HepG2 (cell line): ENCODE measurements around the gene RERE. TPM values are rescaled to one million over a fixed set of nuclear protein-coding genes. Genes with fewer than 3 reads are reported as not detected.
A peak's percentile ranks its signal among the peaks of the same experiment; 100 is the strongest.

Source experiments
- ARNTL ChIP-seq: sonication (generic); formaldehyde crosslinking; IDR thresholded peaks from 2 replicates; pipeline ENCODE4 v1.4.0; 2020; ENCODE audit warnings: mild to moderate bottlenecking, missing genetic modification reagents
- BCL6 ChIP-seq: IDR thresholded peaks from 2 replicates; pipeline ENCODE4 v1.6.1; 2016; ENCODE audit warnings: missing genetic modification reagents, missing compliant biosample characterization
- ELF4 ChIP-seq: sonication (generic); formaldehyde crosslinking; IDR thresholded peaks from 2 replicates; pipeline ENCODE4 v1.5.0; 2020; ENCODE audit warnings: missing genetic modification reagents, mild to moderate bottlenecking, moderate library complexity, borderline replicate concordance
- ERF ChIP-seq: IDR thresholded peaks from 2 replicates; pipeline ENCODE4 v1.6.1; 2018; ENCODE audit warnings: missing biosample characterization, missing genetic modification reagents
- GATA4 ChIP-seq: sonication (generic); IDR thresholded peaks from 2 replicates; pipeline ENCODE4 v1.6.1; 2016; ENCODE audit warnings: antibody characterized with exemption, low read depth, borderline replicate concordance
- MAFK ChIP-seq, 2 experiments: IDR thresholded peaks in 1 of 2; conservative IDR thresholded peaks in 1 of 2; 2 replicates each; pipeline ENCODE4 v1.6.1; 2011; ENCODE audit warnings: improper control_type of control experiment in 2 of 2, low read length in 2 of 2
- NR2C2 ChIP-seq: sonication (generic); formaldehyde crosslinking; IDR thresholded peaks from 2 replicates; pipeline ENCODE4 v1.4.0; 2020; ENCODE audit warnings: missing genetic modification reagents, mild to moderate bottlenecking, moderate library complexity, borderline replicate concordance
- PTBP1 ChIP-seq: fragments of 200-400 bp; formaldehyde crosslinking; IDR thresholded peaks from 2 replicates; pipeline ENCODE4 v1.6.1; 2018; ENCODE audit warnings: low read length, low read depth; ENCODE audit not compliant: poor library complexity, severe bottlenecking
- RARA ChIP-seq: IDR thresholded peaks from 2 replicates; pipeline ENCODE4 v1.6.1; 2016; ENCODE audit warnings: missing genetic modification reagents, missing compliant biosample characterization
- RXRA ChIP-seq: sonication (generic); formaldehyde crosslinking; IDR thresholded peaks from 2 replicates; pipeline ENCODE4 v1.5.1; 2020; ENCODE audit warnings: missing genetic modification reagents
- TBX2 ChIP-seq: sonication (generic); formaldehyde crosslinking; IDR thresholded peaks from 2 replicates; pipeline ENCODE4 v1.5.0; 2020; ENCODE audit warnings: missing genetic modification reagents, mild to moderate bottlenecking, borderline replicate concordance
- ZFP1 ChIP-seq: IDR thresholded peaks from 2 replicates; pipeline ENCODE4 v1.6.1; 2016
- ZNF10 ChIP-seq: sonication (generic); formaldehyde crosslinking; IDR thresholded peaks from 2 replicates; pipeline ENCODE4 v1.4.0; 2020; ENCODE audit warnings: mild to moderate bottlenecking, low read depth, missing genetic modification reagents, borderline replicate concordance
- ZNF33A ChIP-seq: sonication (generic); formaldehyde crosslinking; IDR thresholded peaks from 2 replicates; pipeline ENCODE4 v1.5.1; 2020; ENCODE audit warnings: missing genetic modification reagents, mild to moderate bottlenecking, moderate library complexity, borderline replicate concordance
- ZNF460 ChIP-seq: sonication (generic); formaldehyde crosslinking; IDR thresholded peaks from 2 replicates; pipeline ENCODE4 v1.5.1; 2020; ENCODE audit warnings: missing genetic modification reagents, mild to moderate bottlenecking, borderline replicate concordance
- polyA plus RNA-seq, 8 experiments: library from polyadenylated mRNA; depleted of rRNA in 3 of 8; stranded (reverse) in 7 of 8; unstranded in 1 of 8; fragments of >200 nt; fragmentation: Illumina TruSeq in 4 of 8; extraction: Trizol in 4 of 8; gene quantifications; 2 replicates each; pipeline versions ENCODE4 v1.2.1 to v1.2.3, GENCODE V29; 2011 to 2016; ENCODE audit warnings: low read depth in 4 of 8, missing spikeins in 1 of 8, mixed read lengths in 1 of 8; ENCODE audit not compliant: insufficient read depth in 1 of 8
- total RNA-seq, 5 experiments: library from RNA; depleted of rRNA; stranded (reverse); fragments of >200 nt; fragmentation: Illumina TruSeq; extraction: Trizol; gene quantifications; 2 replicates each; pipeline ENCODE4 v1.2.3, GENCODE V29; 2016; ENCODE audit warnings: low read depth in 1 of 5
- TF ChIP-seq, protein P1 (sequence below): IDR thresholded peaks from 2 replicates; pipeline ENCODE4 v1.6.1; 2012; ENCODE audit warnings: low read depth, low read length, improper control_type of control experiment
- TF ChIP-seq, protein P2 (sequence below): sonication (generic); formaldehyde crosslinking; IDR thresholded peaks from 2 replicates; pipeline ENCODE4 v1.4.0; 2020; ENCODE audit warnings: missing genetic modification reagents

The RERE gene
- total and polyA plus RNA-seq, 2 of the 13 experiments (the other 11 are each of a cell fraction or from before 2014, with no cell fraction given) = 18.3 to 21.9 TPM

DNA sequence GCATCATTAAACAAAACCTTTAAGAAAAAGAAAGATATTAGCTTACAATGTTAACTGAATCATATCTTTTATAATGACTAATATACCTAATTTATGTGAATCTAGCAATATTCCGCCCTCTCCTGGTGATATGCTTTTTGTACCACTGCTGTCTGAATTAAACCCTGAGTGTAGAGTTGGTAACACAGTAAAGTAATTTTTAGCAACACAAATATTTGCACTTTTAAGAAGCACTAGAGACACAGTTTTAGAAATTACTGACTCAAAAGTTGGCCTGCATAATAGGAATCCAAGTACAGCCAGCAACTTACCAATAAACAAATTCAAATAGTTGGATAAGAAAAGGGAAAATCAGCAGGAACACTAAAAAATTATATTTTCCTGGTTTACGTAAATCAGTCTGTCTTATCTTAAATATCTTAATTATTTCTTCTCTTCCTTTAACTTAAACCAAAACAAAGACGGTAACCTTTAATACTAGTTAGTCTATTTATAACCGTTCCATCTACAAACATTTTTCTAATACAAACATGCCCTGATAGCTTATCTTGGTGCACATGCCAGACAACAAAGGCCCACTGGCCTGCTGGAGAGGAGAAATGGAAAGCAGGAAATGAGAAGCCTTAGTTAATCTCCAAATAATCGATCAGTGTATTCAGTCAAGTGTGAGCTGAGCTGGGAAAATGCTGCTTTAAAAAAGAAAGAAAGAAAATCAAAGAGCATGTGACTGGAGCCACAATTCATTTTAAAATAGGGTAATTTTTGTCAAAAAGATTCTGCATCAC, 246.0 kb downstream of the RERE start (continued):
- TF ChIP-seq ZFP1 (CRISPR knock-in tag) (0 out of 2 replicates have a peak, but pooled peaks have one; percentile 44), ZNF10 (no peak), NR2C2 (CRISPR knock-in tag) (no peak), PTBP1 (no peak), ZNF460 (CRISPR knock-in tag) (no peak), BCL6 (CRISPR knock-in tag) (peak; percentile 88), RARA (CRISPR knock-in tag) (peak; percentile 81), GATA4 (peak; percentile 98), TBX2 (CRISPR knock-in tag) (peak; percentile 75), ZNF33A (no peak), RXRA (CRISPR knock-in tag) (peak; percentile 46; the same call in 1 of the 2 replicates), ERF (CRISPR knock-in tag) (peak; percentile 31; the same call in 1 of the 2 replicates), MAFK (conservative IDR thresholded peaks at IDR 0.05 in 1 of 2, IDR thresholded peaks at IDR 0.05 in 1 of 2; ENCODE audit: low read length in 2 of 2) (no peak), ARNTL (0 out of 2 replicates have a peak, but pooled peaks have one; percentile 51), ELF4 (CRISPR knock-in tag) (no peak)
- TF ChIP-seq, protein P1, sequence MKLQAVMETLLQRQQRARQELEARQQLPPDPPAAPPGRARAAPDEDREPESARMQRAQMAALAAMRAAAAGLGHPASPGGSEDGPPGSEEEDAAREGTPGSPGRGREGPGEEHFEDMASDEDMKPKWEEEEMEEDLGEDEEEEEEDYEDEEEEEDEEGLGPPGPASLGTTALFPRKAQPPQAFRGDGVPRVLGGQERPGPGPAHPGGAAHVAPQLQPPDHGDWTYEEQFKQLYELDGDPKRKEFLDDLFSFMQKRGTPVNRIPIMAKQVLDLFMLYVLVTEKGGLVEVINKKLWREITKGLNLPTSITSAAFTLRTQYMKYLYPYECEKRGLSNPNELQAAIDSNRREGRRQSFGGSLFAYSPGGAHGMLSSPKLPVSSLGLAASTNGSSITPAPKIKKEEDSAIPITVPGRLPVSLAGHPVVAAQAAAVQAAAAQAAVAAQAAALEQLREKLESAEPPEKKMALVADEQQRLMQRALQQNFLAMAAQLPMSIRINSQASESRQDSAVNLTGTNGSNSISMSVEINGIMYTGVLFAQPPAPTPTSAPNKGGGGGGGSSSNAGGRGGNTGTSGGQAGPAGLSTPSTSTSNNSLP = peak; percentile 91
- TF ChIP-seq, protein P2, sequence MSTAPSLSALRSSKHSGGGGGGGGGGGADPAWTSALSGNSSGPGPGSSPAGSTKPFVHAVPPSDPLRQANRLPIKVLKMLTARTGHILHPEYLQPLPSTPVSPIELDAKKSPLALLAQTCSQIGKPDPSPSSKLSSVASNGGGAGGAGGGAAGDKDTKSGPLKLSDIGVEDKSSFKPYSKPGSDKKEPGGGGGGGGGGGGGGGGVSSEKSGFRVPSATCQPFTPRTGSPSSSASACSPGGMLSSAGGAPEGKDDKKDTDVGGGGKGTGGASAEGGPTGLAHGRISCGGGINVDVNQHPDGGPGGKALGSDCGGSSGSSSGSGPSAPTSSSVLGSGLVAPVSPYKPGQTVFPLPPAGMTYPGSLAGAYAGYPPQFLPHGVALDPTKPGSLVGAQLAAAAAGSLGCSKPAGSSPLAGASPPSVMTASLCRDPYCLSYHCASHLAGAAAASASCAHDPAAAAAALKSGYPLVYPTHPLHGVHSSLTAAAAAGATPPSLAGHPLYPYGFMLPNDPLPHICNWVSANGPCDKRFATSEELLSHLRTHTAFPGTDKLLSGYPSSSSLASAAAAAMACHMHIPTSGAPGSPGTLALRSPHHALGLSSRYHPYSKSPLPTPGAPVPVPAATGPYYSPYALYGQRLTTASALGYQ (CRISPR knock-in tag) = peak; percentile 56; the same call in 1 of the 2 replicates
